Thyroid gland (tissue), 4 donors: ENCODE results near the gene PODNL1. TPM values are rescaled to one million over a fixed set of nuclear protein-coding genes. Genes with fewer than 3 reads are reported as not detected.

Source experiments
- DNase-seq, 2 donors: peaks; one replicate each; pipeline ENCODE4 v3.0.0-alpha.2; 2019
- H3K27ac ChIP-seq, 3 donors: fragments of 200-600 bp; sonication (generic); 1 replicate in 2 of 3; 2 replicates in 1 of 3; pipeline ENCODE4 v1.5.1; 2016 to 2019; ENCODE audit warnings: mild to moderate bottlenecking in 1 of 3, moderate library complexity in 1 of 3
- H3K27me3 ChIP-seq: fragments of 200-600 bp; sonication (generic); one replicate; pipeline ENCODE4 v1.5.1; 2019
- H3K36me3 ChIP-seq, 2 donors: fragments of 200-600 bp; sonication (generic); one replicate each; pipeline ENCODE4 v1.5.1; 2016 to 2019
- H3K4me1 ChIP-seq, 2 donors: fragments of 200-600 bp; sonication (generic); one replicate each; pipeline ENCODE4 v1.5.1; 2017 to 2019
- H3K4me3 ChIP-seq, 3 donors: fragments of 200-600 bp; sonication (generic); replicated peaks in 1 of 3; 1 replicate in 2 of 3; 2 replicates in 1 of 3; pipeline ENCODE4 v1.5.1; 2016; ENCODE audit warnings: mild to moderate bottlenecking in 1 of 3
- H3K9me3 ChIP-seq: fragments of 200-600 bp; sonication (generic); one replicate; pipeline ENCODE4 v1.5.1; 2017
- POLR2A ChIP-seq, 2 donors: fragments of 450-650 bp; IDR thresholded peaks; one replicate each; pipeline ENCODE4 v1.6.1; 2017; ENCODE audit warnings: antibody characterized with exemption in 2 of 2, mild to moderate bottlenecking in 2 of 2, moderate library complexity in 1 of 2
- WGBS, 2 donors: methylation state at CpG; one replicate each; pipeline ENCODE4 v1.1.5; 2017; 5-methylcytosine and 5-hydroxymethylcytosine counted together
- intact Hi-C: fragments of 100-400 bp; cut with DNase I; formaldehyde crosslinking; loops from one replicate; pipeline ENCODE4 v1.15.1; 2023
- total RNA-seq, 4 donors: library from RNA; depleted of rRNA; stranded (reverse); fragments of >200 nt; gene quantifications; one replicate each; pipeline ENCODE4 v1.2.3, GENCODE V29; 2016
- TF ChIP-seq, protein P1 (sequence below), 6 experiments: fragments of 200-600 bp in 3 of 6; fragments of 450-650 bp in 3 of 6; sonication (generic) in 3 of 6; IDR thresholded peaks; one replicate each; pipeline ENCODE4 v1.5.1; 2016 to 2019; ENCODE audit warnings: antibody characterized with exemption in 6 of 6, mild to moderate bottlenecking in 2 of 6, inconsistent platforms in 1 of 6, moderate library complexity in 1 of 6

PODNL1 gene
- total RNA-seq, 4 donors from 2014 or later: 0.40 to 1.4 (median 0.63) TPM; not detected in 1

DNA sequence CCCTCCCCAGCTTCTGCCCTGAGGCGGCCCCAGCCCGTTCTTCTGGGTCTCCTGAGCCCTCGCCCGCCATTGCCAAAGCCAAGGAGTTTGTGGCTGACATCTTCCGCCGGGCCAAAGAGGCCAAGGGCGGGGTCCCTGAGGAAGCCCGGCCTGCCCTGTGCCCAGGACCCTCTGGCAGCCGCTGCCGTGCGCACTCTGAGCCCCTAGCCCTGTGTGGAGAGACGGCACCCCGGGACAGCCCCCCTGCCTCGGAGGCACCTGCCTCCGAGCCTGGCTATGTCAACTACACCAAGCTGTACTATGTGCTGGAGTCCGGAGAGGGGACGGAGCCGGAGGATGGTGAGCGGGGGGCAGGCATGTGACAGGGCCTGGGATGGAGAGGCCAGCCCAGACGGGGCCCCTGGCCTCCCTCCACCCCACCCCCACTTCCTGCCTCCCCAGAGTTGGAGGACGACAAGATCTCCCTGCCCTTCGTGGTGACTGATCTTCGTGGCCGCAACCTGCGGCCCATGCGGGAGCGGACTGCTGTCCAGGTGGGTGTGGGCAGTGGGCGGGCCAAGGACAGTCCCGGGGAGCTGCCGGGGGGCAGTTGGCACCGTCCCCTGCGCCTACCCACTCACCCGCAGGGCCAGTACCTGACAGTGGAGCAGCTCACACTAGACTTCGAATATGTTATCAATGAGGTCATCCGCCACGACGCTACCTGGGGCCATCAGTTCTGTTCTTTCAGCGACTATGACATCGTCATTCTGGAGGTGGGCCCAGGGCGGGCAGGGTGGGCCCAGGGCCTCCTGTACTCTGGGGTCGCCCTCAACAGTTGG is 21.1 kb upstream of the PODNL1 start:
- no peaks in the 10 kb centered on the region for H3K4me1 ChIP-seq
- no peak for DNase-seq
- H3K4me3 ChIP-seq: no peak overlapping the region
- no peaks in the 10 kb centered on the region for H3K9me3 ChIP-seq
- peaks cover 32 to 60% of the 10 kb centered on the region in 2 donors for H3K36me3 ChIP-seq
- 83 to 96% methylated on average over 16 to 22 of the region's 41 CpGs for WGBS, 2 donors
- no peak for TF ChIP-seq POLR2A (IDR thresholded peaks at IDR 0.05)
- TF ChIP-seq, protein P1, sequence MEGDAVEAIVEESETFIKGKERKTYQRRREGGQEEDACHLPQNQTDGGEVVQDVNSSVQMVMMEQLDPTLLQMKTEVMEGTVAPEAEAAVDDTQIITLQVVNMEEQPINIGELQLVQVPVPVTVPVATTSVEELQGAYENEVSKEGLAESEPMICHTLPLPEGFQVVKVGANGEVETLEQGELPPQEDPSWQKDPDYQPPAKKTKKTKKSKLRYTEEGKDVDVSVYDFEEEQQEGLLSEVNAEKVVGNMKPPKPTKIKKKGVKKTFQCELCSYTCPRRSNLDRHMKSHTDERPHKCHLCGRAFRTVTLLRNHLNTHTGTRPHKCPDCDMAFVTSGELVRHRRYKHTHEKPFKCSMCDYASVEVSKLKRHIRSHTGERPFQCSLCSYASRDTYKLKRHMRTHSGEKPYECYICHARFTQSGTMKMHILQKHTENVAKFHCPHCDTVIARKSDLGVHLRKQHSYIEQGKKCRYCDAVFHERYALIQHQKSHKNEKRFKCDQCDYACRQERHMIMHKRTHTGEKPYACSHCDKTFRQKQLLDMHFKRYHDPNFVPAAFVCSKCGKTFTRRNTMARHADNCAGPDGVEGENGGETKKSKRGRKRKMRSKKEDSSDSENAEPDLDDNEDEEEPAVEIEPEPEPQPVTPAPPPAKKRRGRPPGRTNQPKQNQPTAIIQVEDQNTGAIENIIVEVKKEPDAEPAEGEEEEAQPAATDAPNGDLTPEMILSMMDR (IDR thresholded peaks at IDR 0.05): no peak
- no peak overlapping the region for H3K27ac ChIP-seq
- H3K27me3 ChIP-seq: no peaks in the 10 kb centered on the region
- intact Hi-C loops: loop anchor here (5.0 kb wide), 1 partner anchor 113 kb away; the partner anchor contains the start of gene MISP3

DNA sequence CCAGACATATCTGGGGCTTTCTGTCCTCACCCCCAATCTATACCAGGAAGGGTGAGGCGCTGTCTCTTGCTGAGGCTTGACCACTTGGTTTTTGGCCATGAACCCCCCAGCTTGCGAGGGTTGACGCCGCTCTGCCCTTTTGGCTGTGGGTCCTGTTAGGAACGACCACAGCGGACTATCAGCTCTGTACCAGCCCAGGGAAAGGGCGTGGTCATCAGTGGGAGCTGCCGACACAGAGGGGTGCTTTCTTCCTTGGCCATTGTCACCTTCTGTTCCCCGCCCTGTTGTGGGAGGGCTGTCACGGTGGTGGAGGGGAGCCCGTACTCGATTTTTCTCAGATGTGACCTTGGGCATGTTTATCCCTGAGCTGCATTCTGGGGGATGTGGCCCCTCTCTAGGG is 19.8 kb upstream of the PODNL1 start:
- TF ChIP-seq, protein P1 (IDR thresholded peaks at IDR 0.05): no peak
- TF ChIP-seq POLR2A (IDR thresholded peaks at IDR 0.05): no peak
- DNase-seq: no peak
- Histone ChIP-seq H3K4me1 (peaks cover 6 to 9% of the 10 kb centered on the region in 2 donors), H3K27me3 (no peaks in the 10 kb centered on the region), H3K9me3 (no peaks in the 10 kb centered on the region), H3K4me3 (no peak overlapping the region), H3K27ac (no peak overlapping the region), H3K36me3 (peaks cover 32 to 55% of the 10 kb centered on the region in 2 donors)
- intact Hi-C loops: loop anchor here (5.0 kb wide), 1 partner anchor 114 kb away; the partner anchor contains the start of gene MISP3
- 94 to 98% methylated on average over 12 of the region's 12 CpGs for WGBS, 2 donors

DNA sequence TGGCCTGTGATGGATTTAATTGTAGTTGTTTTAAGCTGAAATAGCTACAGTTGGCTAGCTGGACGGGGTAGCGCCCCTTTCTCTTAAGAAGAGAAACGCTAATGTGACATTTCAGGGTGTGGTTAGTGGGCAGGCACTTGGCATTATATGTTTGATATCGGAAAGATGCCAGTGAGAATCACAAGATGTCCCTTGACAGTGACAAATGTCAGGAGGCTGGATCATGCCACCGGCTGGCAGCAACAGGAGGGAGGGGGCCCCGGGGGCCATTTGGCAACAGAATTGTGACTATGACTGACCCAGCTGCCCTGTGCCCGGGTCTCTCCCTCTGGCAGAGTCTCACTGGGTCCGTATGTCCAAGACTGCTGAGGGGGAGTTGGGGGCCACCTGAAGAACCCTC is 18.8 kb upstream of the PODNL1 start:
- 91% methylated on average over 8 of the region's 8 CpGs for WGBS, 2 donors
- no peak for DNase-seq
- TF ChIP-seq, protein P1 (IDR thresholded peaks at IDR 0.05): no peak
- no peak for TF ChIP-seq POLR2A (IDR thresholded peaks at IDR 0.05)
- Histone ChIP-seq H3K4me3 (no peak overlapping the region), H3K9me3 (no peaks in the 10 kb centered on the region), H3K4me1 (peaks cover 10 to 11% of the 10 kb centered on the region in 2 donors), H3K27ac (no peak overlapping the region), H3K36me3 (peaks cover 32 to 47% of the 10 kb centered on the region in 2 donors), H3K27me3 (no peaks in the 10 kb centered on the region)
- intact Hi-C loops: loop anchor here (5.0 kb wide), 1 partner anchor 115 kb away; the partner anchor contains the start of gene MISP3

DNA sequence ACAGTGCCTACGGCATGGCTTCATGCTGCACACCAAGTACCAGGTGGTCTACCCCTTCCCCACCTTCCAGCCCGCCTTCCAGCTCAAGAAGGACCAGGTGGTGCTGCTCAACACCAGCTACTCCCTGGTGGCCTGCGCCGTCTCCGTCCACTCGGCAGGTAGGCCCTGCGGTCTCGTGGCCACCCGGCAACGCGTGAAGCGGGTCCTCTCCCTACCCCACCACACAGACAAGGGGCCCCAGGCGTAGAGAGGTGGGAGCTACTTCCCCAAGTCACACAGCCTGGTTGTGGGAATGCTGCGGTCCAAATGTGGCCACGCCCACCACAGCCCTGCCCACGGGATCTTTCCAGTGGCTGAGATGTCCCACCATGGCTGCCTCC is 18.1 kb upstream of the PODNL1 start:
- DNase-seq: no peak
- H3K36me3 ChIP-seq: peaks cover 32 to 42% of the 10 kb centered on the region in 2 donors

More for the DNA sequence above, 18.1 kb upstream of the PODNL1 start:
- peaks cover 14 to 15% of the 10 kb centered on the region in 2 donors for H3K4me1 ChIP-seq
- 96 to 97% methylated on average over 9 to 15 of the region's 16 CpGs for WGBS, 2 donors
- no peaks in the 10 kb centered on the region for H3K9me3 ChIP-seq
- H3K27me3 ChIP-seq: no peaks in the 10 kb centered on the region
- no peak overlapping the region for H3K27ac ChIP-seq
- no peak overlapping the region for H3K4me3 ChIP-seq
- intact Hi-C loops: loop anchor here (5.0 kb wide), 1 partner anchor 116 kb away; the partner anchor contains the start of gene MISP3
- TF ChIP-seq, protein P1 (IDR thresholded peaks at IDR 0.05): no peak
- no peak for TF ChIP-seq POLR2A (IDR thresholded peaks at IDR 0.05)
